ENCODE data around the gene MARCHF2.
A peak's percentile ranks its signal among the peaks of the same experiment; 100 is the strongest.

GRCh38 chr19:8367327-8368001 is 45.6 kb upstream of the MARCHF2 start:
- TF ChIP-seq CTCF (IDR thresholded peaks at IDR 0.05) (no peak), EP300 (IDR thresholded peaks at IDR 0.05) (peak in 2 of 4 donors; percentile 38 to 69)
